Right renal cortex interstitium (tissue), 3 donors: ENCODE results near the gene OR10H1. TPM values are rescaled to one million over a fixed set of nuclear protein-coding genes. Genes with fewer than 3 reads are reported as not detected.
"Not testable (repeated sequence)": the region's sequence is repeated elsewhere in the genome, so short reads cannot be mapped to it uniquely, and the experiment has no call there.

ENCODE experiments used
- DNase-seq, 3 donors: peaks; one replicate each; pipeline ENCODE4 v3.0.0-alpha.2; 2013; ENCODE audit warnings: low read depth in 3 of 3, low spot score in 2 of 3
- polyA plus RNA-seq, 3 donors: library from polyadenylated mRNA; unstranded; fragments of 120-200 nt; gene quantifications; one replicate each; pipeline ENCODE4 v1.2.1, GENCODE V29; 2013; ENCODE audit not compliant: insufficient read length in 3 of 3

The OR10H1 gene
- polyA plus RNA-seq, 3 donors = 0.04 to 0.07 TPM; not detected in 1

- no peak for DNase-seq
These were observed 13.8 kb upstream of the OR10H1 start for GRCh38 chr19:15829306-15829698.

GRCh38 chr19:15828611-15829305 lies 13.3 kb upstream of the OR10H1 start:
- DNase-seq = not testable (repeated sequence)

DNA sequence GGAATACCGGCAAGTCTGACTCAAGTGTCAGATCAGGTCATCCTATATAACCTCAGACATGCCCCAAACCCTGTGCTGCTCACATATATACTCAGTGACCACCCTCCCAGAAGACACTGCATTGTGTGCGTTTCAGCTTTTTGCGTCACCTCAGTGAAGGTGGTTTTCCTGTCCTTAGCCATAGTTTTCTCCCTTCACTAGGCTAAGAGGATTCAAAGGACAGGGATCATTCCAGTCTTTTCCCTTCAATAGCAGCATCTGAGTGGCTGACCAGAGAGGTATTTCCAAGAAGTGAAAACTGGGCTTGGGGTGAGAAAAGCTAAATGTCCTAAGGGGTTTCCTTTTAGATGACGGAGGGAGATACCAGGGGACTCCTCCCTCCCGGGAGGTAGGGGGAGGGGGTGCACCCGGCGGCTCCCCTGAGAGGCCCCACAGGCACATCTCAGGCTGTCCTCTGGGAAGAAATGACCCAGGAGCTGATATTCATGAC lies 12.7 kb upstream of the OR10H1 start:
- DNase-seq = no peak

DNA sequence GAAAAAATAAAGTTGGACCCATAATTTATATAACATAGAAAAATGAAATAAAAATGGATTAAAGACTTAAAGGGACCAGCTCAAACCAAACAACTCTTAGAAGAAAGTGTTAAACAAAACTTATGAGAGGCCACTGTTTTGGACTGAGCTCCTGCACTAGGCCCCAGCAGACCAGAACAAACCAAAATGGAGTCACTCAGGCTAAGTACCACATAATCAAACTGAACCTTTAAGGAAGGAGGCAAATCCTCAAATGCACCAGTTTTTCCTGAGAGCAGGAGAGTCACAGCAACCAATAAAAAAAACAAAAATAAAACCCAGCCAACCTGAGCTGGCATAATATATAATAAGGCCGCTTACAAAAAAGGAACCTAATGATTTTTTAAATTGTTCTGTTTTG lies 10.3 kb upstream of the OR10H1 start:
- no peak for DNase-seq

GRCh38 chr19:15820646-15821045 lies 5.2 kb upstream of the OR10H1 start:
- DNase-seq = no peak

DNA sequence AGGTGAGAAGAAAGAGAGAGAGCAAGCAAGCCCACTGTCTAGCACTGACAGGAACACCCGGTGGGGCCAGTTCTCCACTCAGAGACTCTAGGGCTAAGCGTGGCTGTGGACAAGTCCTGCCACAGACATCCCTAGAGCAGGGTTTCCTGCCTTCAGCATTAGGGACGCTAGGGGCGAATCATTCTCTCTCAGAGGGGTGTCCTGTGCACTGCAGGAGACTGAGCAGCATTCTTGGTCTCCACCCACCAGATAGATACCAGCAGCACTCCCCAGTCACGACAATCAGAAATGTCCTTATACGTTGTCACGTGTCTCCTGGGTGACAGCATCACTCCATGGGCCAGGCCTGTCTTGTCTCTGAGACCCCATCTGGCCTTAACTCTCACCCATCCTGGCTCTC lies 1.5 kb downstream of the OR10H1 start:
- DNase-seq = no peak

- no peak for DNase-seq
These were observed 3.3 kb downstream of the OR10H1 start for GRCh38 chr19:15812060-15812722.

GRCh38 chr19:15811476-15811875 lies 4.0 kb downstream of the OR10H1 start:
- no peak for DNase-seq

DNA sequence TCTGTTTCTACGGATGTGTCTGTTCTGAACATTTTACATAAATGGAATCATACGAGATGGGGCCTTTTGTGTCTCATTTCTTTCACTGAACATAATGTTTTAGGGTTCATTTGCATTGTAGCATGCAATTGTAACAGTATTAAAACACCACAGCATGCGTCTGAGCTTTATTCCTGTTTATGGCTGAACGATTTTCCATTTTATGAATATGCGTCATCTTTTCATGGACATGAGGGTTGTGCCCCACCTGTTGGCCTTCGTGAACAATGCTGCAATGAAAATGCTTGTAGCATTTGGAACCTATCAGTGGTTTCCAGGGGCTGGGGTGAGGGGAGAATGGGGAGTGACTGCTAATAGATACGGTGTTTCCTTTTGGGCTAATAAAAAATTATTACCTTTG lies 5.1 kb downstream of the OR10H1 start:
- DNase-seq = no peak

DNA sequence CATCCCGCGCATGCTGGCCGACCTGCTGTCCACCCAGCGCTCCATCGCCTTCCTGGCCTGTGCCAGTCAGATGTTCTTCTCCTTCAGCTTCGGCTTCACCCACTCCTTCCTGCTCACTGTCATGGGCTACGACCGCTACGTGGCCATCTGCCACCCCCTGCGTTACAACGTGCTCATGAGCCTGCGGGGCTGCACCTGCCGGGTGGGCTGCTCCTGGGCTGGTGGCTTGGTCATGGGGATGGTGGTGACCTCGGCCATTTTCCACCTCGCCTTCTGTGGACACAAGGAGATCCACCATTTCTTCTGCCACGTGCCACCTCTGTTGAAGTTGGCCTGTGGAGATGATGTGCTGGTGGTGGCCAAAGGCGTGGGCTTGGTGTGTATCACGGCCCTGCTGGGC lies 21.2 kb downstream of the OR10H1 start:
- DNase-seq = not testable (repeated sequence)

- no peak for DNase-seq
These were observed 25.4 kb downstream of the OR10H1 start for GRCh38 chr19:15790096-15790495.

- no peak for DNase-seq
These were observed 26.7 kb downstream of the OR10H1 start for GRCh38 chr19:15788594-15789270.

- DNase-seq = no peak
These were observed 27.8 kb downstream of the OR10H1 start, which contains the start of gene OR10H5 for GRCh38 chr19:15787611-15788155. Gene OR10H5, plus strand, starts transcription at chr19:15787661. Its CDS starts 6,388 bp downstream, at chr19:15794049.

DNA sequence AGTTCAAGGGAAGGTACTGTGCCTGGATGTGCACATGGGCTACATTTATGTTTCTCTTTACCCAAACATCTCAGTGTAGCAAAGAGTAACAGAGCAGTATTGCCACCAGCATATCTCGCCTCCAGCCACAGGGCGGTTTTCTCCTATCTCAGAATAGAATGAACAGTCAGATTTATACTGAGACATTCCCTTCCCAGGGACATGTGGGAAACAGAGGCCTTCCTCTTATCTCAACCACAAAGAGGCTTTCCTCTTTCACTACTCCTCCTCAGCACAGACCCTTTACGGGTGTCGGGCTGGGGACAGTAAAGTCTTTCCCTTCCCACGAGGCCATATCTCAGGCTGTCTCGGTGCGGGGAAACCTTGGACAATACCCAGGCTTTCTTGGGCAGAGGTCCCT lies 32.6 kb downstream of the OR10H1 start:
- DNase-seq = not testable (repeated sequence)

- no peak for DNase-seq
These were observed 33.3 kb downstream of the OR10H1 start for GRCh38 chr19:15782211-15782610.

DNA sequence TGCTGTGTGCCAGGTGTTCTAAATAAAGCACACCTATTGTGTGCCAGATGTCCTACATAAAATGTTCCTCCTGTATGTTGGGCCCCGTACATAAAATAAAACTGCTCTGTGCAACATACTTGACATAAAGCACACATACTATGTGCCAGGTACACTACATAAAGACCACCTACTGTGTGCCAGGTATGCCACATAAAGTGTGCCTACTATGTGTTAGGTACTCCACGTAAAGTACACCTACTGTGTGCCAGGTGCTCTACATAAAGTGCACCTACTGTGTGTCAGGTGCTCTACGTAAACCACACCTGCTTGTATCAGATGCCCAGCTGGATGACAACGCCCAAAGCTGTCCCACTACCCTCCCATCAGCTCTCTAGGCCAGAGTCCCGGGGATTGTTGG lies 33.8 kb downstream of the OR10H1 start:
- no peak for DNase-seq

GRCh38 chr19:15780610-15781418 lies 34.6 kb downstream of the OR10H1 start:
- no peak for DNase-seq

- peak in 1 of 3 donors; percentile 1 for DNase-seq
These were observed 35.5 kb downstream of the OR10H1 start for GRCh38 chr19:15779756-15780476.

- DNase-seq = no peak
These were observed 38.2 kb downstream of the OR10H1 start for GRCh38 chr19:15776991-15777970.
